ENCODE measurements around the gene TNFSF18. TPM values are rescaled to one million over a fixed set of nuclear protein-coding genes. Genes with fewer than 3 reads are reported as not detected.

Gene TNFSF18
- total RNA-seq (ENCODE audit: low replicate concordance): 0.09 and 0.65 TPM in 2 replicates

DNA sequence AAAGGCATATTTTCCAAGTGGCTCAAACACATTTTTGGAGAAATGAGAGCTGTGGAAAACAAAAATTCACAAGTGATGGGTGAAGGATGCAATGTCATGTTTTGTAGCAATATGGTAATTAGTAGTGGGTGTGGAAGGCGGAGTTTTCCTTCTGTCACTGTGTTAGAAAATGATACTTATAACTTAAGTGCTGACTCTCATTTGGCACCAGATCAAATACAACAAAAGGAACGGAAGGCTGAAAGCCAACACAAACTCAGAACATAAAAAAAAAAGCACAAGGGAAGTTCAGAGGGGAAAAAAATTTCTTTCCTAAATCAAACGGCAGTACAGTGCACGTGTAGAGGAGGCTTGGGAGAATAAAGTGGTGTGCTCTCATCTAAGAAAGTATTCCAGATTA lies at the start of gene TNFSF18:
Gene TNFSF18, minus strand, starts transcription at position 77 of the 400 bp plus-strand sequence. Its CDS starts 45 bp downstream, at position 32.
- no peak within 1 kb of the TSS for H3K4me3 ChIP-seq (ENCODE audit: low read depth, low read length)
- DNase-seq (ENCODE audit: low read depth): peak; percentile 58
- TF ChIP-seq CTCF (IDR thresholded peaks at IDR 0.05; ENCODE audit: insufficient read depth, low read length): no peak

DNA sequence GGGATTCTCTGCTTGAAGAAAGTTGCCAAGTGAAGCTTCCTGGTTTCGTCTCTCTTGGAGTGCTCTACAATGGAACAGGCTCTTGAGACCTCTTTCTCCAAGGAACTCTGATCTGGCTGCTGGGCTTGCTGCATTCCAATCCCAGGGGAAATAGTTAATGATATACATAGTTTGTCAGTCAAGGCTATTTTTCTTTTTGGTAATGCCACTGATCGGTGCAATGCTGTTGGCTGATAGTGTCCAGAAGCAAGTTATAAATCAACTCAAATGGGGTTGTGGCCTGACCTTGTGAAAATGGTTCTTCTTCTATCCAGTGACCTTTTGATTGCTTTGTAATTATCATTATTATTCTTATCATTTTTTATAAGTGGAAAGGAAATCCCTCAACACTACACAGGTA lies 48.4 kb upstream of the TNFSF18 start:
- no peak for DNase-seq (ENCODE audit: low read depth)
- H3K4me3 ChIP-seq (ENCODE audit: low read depth, low read length): no peak overlapping the region
- TF ChIP-seq CTCF (IDR thresholded peaks at IDR 0.05; ENCODE audit: insufficient read depth, low read length): no peak

GRCh38 chr1:173098117-173098516 lies 47.4 kb upstream of the TNFSF18 start:
- TF ChIP-seq CTCF (IDR thresholded peaks at IDR 0.05; ENCODE audit: insufficient read depth, low read length): no peak
- H3K4me3 ChIP-seq (ENCODE audit: low read depth, low read length): no peak overlapping the region
- no peak for DNase-seq (ENCODE audit: low read depth)

GRCh38 chr1:173097001-173097400 lies 46.3 kb upstream of the TNFSF18 start:
- peak; percentile 13 for DNase-seq (ENCODE audit: low read depth)
- H3K4me3 ChIP-seq (ENCODE audit: low read depth, low read length): no peak overlapping the region
- no peak for TF ChIP-seq CTCF (IDR thresholded peaks at IDR 0.05; ENCODE audit: insufficient read depth, low read length)

- H3K4me3 ChIP-seq (ENCODE audit: low read depth, low read length): no peak overlapping the region
- peak; percentile 57 for DNase-seq (ENCODE audit: low read depth)
- no peak for TF ChIP-seq CTCF (IDR thresholded peaks at IDR 0.05; ENCODE audit: insufficient read depth, low read length)
Observed at GRCh38 chr1:173095632-173096031, 44.9 kb upstream of the TNFSF18 start.

GRCh38 chr1:173094541-173094940 lies 43.8 kb upstream of the TNFSF18 start:
- no peak for DNase-seq (ENCODE audit: low read depth)
- TF ChIP-seq CTCF (IDR thresholded peaks at IDR 0.05; ENCODE audit: insufficient read depth, low read length): no peak
- no peak overlapping the region for H3K4me3 ChIP-seq (ENCODE audit: low read depth, low read length)
